Measurements from ENCODE around the gene SACS.

The SACS gene

GRCh38 chr13:23433171-23434153, at the start of gene SACS:
TSS of gene SACS (minus strand) at chr13:23433702. CDS start at chr13:23411239, 22,463 bp downstream.
- peak; percentile 77 for DNase-seq

- DNase-seq: peak; percentile 35
Observed at GRCh38 chr13:23480324-23480723, 46.8 kb upstream of the SACS start.

DNA sequence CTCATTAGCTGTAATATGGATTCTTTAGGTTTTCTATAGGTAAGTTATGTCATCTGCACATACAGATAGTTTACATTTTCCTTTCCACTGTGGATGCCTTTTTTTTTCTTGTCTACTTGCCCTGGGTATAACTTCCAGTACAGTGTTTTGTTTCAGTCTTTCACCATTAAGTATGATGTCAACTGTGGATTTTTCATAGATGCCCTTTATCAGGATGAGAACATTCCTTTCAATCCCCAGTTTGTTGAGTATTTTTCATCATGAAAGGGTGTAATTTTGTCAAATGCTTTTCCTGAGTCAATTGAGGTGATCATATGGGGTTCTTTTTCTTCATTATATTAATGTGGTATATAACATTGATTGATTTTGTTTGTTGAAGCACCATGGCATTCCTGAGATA, 43.6 kb upstream of the SACS start:
- no peak for DNase-seq

DNA sequence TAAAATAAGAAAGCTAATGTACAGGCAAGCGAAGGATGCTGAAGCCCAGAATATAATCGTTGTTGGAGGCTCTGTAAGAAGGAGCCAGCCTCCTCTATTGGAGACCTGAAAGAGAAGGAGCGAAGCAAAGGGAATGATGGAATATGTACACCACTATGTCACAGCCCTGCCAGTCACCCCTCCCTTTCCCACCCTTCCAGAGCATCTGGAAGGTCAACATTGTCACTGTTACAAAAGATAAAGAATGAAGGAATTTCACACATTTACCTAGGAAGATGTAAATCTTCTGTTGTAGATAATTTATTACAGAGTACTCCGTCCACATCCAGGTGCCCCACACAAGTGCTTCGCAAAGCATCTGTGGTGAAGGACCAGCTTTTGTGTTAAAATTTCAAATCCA, 39.7 kb upstream of the SACS start:
- DNase-seq: no peak

DNA sequence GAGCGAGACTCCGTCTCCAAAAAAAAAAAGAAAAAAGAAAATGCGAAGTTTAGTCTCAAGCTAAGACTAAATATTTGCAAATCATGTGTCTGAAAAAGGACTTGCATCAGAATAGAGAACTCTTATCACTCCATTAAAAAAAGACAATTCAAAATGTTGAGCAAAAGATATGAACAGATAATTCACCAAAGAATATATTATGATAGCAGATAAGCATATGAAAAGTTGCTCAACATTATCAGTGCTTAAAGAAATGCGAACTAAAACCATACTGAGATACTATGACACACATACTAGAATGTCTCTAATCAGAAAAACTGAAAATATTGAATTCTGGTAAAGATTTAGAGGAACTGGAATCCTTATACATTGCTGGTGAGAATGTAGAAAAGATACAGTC, 38.7 kb upstream of the SACS start:
- no peak for DNase-seq

GRCh38 chr13:23470790-23471614, 37.5 kb upstream of the SACS start:
- no peak for DNase-seq

DNA sequence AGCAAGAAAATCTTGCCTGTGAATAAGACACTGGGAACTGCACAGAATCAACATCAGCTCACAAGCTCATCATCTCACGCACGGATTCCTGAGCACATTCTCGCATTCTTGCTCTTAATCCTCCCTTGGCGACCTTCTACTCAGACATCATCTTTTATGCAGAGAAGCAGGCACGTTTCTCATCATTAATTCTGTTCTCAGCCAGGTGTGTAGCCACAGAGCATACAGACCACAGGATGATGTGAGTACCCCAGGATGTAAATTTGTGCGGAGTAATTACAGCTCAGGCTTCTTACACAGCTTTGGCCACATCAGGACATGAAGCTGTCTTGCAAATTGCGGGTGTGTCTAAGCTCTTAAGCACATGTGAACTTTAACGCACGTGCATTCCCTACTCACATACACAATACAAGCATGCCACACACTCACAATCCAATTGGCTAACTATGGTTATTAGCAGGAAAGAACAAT, 36.5 kb upstream of the SACS start:
- no peak for DNase-seq

- no peak for DNase-seq
Observed at GRCh38 chr13:23468811-23469210, 35.3 kb upstream of the SACS start.

- DNase-seq: no peak
Observed at GRCh38 chr13:23467932-23468278, 34.4 kb upstream of the SACS start.

DNA sequence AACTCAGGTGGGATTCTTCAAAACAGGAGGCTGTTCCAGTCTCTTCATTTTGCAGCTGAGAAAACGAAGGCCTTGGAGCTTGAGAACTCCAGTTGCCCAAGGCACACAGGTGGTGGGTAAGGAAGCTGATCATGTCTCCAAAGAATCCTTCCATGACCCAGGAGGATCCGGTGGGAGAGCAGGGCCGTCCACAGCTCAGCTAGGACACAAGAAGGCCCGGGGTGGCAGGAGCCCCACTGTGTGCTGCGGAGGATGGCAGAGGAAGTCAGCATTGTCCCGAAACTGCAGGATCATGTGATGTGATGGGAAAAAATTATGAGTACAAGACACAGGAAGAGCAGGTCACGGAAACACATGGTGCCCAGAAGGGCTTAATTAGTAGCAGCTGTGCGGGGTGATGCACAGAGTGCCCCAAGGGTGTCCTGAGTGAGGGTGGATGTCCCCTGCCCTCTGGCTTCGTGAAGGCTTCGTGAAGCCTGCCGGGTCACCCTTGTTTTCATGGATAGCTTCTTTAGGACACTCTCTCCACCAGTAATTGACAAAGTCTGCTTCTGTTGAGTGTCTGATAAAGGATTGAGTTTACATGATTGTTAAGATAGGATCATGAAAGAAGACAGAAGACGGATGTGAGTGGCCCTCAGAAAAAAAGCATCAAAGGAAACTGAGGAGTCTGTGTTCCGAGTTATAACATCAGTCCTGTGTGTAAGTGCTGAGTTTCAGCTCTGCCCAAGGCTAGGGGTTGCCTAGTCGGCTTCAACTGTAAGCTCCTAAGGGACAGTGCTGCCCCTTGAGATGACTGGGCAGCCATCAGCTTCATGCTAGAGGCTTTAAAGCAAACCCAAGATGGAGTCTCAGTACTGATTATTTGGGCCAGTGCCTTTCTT, 33.8 kb upstream of the SACS start:
- DNase-seq: no peak

GRCh38 chr13:23466144-23467002, 32.9 kb upstream of the SACS start:
- peak; percentile 91 for DNase-seq

- DNase-seq: no peak
Observed at GRCh38 chr13:23463661-23464060, 30.2 kb upstream of the SACS start.

DNA sequence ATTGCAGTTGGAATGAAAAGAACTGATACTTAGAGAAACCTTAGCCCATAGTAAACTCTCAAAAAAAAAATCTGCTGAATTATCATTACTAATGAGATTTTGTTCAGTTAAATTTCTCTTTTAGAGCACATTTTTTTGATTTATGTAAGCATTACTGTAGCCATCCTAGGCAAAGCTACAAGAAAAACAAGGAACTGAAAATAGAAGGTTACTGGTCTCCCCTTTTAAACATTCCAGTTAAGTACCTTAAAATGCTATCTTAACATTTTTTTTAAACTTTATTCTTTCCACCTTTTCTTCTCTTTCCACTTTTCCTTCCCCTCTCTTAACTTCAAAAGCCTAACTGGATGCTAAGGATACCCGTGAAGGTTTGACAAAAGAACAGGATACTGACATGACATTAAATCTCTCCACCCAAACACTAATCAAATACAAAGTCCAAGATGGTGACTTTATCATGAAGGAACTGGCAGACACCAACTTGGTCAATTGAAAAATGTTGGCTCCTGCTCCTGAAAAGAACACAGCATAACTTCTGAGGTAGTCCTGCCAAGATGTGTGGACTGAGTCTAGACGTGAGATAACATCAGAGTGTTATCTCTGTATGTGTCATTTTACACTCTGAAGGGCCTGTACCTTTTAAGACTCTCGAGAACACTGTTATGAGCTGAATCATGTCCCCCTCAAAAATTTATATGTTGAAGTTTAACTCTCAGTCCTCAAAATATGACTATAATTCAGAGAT, 29.5 kb upstream of the SACS start:
- no peak for DNase-seq

DNA sequence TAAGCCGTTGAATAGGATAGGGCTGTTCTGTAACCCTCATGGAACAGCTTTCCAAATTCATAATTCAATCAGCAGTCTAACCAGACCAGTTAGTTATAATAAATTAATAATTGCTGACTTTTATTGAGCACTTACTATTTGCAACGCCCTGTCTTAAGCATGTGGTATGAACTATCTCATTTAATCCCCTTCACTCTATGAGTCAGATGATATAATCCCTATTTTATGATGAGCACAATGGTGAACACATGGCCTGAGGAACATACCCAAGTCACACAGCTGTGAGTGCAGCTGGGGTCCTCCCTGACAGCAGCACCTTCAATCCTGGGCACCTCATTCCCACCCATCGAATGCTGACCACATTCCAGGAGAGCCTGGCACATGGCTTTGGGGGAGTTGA, 28.0 kb upstream of the SACS start:
- no peak for DNase-seq

GRCh38 chr13:23460921-23461320, 27.4 kb upstream of the SACS start:
- no peak for DNase-seq

DNA sequence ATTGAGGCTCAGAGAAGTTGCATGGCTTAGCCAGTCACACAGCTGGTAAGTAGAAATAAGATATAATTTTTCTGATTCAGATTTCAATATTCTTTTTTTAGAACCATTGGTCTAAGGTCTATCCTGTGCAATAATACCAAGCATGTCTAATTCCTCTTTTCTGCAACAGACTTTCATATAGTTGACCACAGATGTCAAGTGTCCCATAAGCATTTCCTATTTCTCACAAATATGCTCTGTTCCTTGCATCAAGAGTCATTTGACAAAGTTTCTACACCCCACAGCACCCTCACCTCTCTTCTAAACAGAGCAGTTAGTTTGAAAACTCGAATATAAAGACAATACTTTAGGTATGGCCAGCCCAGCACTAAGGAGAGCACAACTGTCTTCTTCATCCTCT, 26.8 kb upstream of the SACS start:
- no peak for DNase-seq

GRCh38 chr13:23458989-23459388, 25.5 kb upstream of the SACS start:
- no peak for DNase-seq

DNA sequence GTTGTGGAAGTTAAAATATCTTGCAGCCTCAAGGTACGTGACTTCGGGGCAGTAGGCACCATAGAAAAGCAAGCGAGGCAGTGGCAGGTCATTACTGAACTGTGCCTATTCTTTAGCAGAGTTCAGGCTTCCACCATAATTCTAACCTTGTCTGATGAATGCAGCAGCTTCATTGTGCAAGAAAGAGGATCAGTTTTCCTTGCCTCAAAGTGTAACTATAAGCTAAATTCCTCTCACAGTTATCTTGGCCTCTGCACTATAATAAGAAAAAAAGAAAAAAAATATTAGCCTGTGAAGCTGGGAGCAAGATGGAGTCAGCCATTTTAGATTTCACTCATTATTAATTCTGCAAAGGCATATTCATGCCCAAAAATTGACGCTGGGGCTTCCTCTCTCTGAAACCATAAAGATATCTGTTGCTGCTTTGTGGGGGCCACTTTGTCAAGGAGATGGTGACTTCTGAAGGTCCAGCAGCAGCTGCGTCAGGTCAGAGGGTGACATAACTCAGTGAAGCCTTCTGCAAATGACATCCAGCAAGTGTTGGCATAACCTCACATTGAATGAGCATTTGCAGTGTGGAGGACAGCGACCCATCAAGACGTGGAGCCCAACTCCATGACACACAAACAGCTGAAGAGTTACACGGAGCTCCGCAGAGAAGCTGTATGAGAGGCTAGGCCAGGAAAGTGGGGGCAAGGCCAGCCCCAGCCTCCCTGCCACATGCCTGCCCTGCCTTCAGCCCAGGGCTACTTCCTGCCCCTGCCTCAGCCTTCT, 23.1 kb upstream of the SACS start:
- DNase-seq: no peak

GRCh38 chr13:23455401-23456185, 22.1 kb upstream of the SACS start:
- DNase-seq: peak; percentile 13
